Coronary artery (tissue), 2 donors: ENCODE data around the gene DAO.

ENCODE experiments used
- DNase-seq: peaks from one replicate; pipeline ENCODE4 v3.0.0-alpha.2; 2017; ENCODE audit warnings: low spot score
- H3K27ac ChIP-seq, 2 donors: fragments of 200-600 bp; sonication (generic); one replicate each; pipeline ENCODE4 v1.5.1; 2016 to 2019
- H3K4me3 ChIP-seq: fragments of 200-600 bp; sonication (generic); 2 replicates; pipeline ENCODE4 v1.5.1; 2016; ENCODE audit warnings: mild to moderate bottlenecking, moderate library complexity
- CTCF ChIP-seq: fragments of 200-600 bp; sonication (generic); IDR thresholded peaks from one replicate; pipeline ENCODE4 v1.5.1; 2019; ENCODE audit warnings: antibody characterized with exemption

Gene DAO

GRCh38 chr12:108835860-108836634 lies 43.8 kb upstream of the DAO start:
- Histone ChIP-seq H3K4me3 (no peak overlapping the region), H3K27ac (peak overlapping the region in 1 of 2 donors; percentile 93)
- TF ChIP-seq CTCF, result no peak
- no peak for DNase-seq

- DNase-seq, result no peak
- Histone ChIP-seq H3K4me3 (no peak overlapping the region), H3K27ac (peak overlapping the region; percentile 88 to 93)
- TF ChIP-seq CTCF, result no peak
These were observed 42.7 kb upstream of the DAO start for GRCh38 chr12:108837239-108837638.

DNA sequence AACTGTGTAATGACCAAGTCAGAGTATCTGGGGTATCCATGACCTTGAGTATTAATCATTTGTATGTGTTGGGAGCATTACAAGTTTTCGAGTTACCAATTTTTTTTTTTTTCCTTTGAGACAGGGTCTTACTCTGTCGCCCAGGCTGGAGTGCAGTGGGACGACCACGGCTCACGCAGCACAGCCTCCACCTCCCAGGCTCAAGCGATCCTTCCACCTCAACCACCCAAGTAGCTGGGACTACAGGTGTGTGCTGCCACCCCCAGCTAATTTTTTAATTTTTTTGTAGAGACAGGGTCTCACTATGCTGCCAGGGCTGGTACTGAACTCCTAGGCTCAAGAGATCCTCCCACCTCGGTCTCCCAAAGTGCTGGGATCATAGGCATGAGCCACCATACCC lies 42.2 kb upstream of the DAO start:
- no peak overlapping the region for H3K4me3 ChIP-seq
- TF ChIP-seq CTCF, result no peak
- H3K27ac ChIP-seq, result peak overlapping the region; percentile 88 to 93
- DNase-seq, result no peak

DNA sequence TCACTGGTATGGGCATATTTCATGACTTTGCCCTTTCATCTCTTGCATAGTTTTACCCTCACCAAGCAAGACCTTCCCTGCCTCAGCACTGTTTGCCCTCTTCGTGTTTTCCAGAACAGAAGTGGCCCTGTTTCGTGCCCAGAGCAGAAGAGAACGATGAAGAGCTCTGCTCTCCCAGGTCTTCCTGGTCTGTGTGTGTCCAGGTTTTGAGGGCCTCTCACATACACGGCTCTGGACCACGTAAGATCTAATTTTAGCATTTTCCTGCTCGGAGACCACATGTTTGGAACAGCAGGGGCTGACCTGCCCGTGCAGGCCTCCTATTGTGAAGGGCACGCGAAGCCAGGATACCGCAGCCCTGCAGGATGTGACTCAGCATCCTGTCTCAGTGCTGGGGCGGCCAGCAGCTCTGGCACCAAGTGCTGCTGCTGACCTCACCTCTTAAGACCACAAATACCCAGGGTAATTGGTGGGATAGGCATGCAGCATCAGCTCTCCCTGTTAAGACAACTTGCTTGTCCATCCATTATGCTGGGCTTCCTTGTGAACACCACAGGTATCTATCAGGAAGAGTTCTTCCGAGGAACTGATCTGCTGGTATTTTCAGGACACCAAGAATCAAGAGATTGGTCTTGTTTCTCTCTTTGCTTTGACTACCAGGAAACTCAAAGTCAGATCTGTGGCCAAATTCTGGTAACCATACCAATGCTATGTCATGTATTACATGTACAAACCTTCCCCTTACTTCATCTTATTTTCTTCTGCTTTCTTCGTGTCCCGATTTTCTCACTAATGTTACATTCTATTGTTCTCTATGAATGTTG lies 41.5 kb upstream of the DAO start:
- TF ChIP-seq CTCF, result no peak
- H3K4me3 ChIP-seq, result no peak overlapping the region
- peak overlapping the region; percentile 88 to 93 for H3K27ac ChIP-seq
- peak; percentile 97 for DNase-seq

- peak overlapping the region; percentile 88 to 93 for H3K27ac ChIP-seq
- DNase-seq, result peak; percentile 95
- no peak for TF ChIP-seq CTCF
- peak overlapping the region; percentile 33 for H3K4me3 ChIP-seq
These were observed 40.6 kb upstream of the DAO start for GRCh38 chr12:108839018-108839889.

DNA sequence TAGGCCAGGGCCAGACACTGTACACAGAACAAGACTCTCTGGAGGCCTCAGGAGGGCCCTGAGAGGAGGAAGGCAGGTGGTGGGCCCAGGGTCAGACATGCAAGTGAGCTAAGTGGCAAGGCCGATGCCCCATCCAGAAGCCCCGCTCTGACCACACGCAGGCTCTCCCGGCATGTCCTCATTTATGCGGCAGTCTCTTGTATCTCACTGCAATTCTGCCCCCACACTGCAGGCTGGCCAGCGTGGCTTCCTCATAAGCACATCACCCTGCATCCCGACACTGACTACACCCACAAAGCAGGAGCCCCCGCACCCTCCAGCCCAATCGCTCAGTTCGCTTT lies 40.0 kb upstream of the DAO start:
- H3K27ac ChIP-seq, result peak overlapping the region; percentile 88 to 93
- TF ChIP-seq CTCF, result no peak
- peak overlapping the region; percentile 33 for H3K4me3 ChIP-seq
- DNase-seq, result no peak
